HEK293T (cell line): Measurements from ENCODE around the gene TNIK.

Experiments
- ARNT ChIP-seq: fragments of 450-650 bp; IDR thresholded peaks from 2 replicates; pipeline ENCODE4 v1.6.1; 2017; ENCODE audit warnings: mild to moderate bottlenecking
- BHLHE40 ChIP-seq: fragments of 450-650 bp; IDR thresholded peaks from 2 replicates; pipeline ENCODE4 v1.6.1; 2016; ENCODE audit warnings: mild to moderate bottlenecking, moderate library complexity, borderline replicate concordance
- CTBP1 ChIP-seq: fragments of 450-650 bp; IDR thresholded peaks from 2 replicates; pipeline ENCODE4 v1.6.1; 2016; ENCODE audit warnings: borderline replicate concordance
- ELF4 ChIP-seq: fragments of 450-650 bp; IDR thresholded peaks from 2 replicates; pipeline ENCODE4 v1.6.1; 2017; ENCODE audit warnings: antibody characterized with exemption
- FOXA1 ChIP-seq: fragments of 450-650 bp; IDR thresholded peaks from 2 replicates; pipeline ENCODE4 v1.6.1; 2016; ENCODE audit warnings: mild to moderate bottlenecking
- FOXK2 ChIP-seq: fragments of 450-650 bp; IDR thresholded peaks from 2 replicates; pipeline ENCODE4 v1.6.1; 2016; ENCODE audit warnings: mild to moderate bottlenecking
- FOXM1 ChIP-seq: fragments of 450-650 bp; IDR thresholded peaks from 2 replicates; pipeline ENCODE4 v1.6.1; 2017; ENCODE audit warnings: mild to moderate bottlenecking, borderline replicate concordance
- HDGF ChIP-seq: fragments of 450-650 bp; IDR thresholded peaks from 2 replicates; pipeline ENCODE4 v1.6.1; 2017; ENCODE audit warnings: antibody characterized with exemption, borderline replicate concordance
- NFRKB ChIP-seq: fragments of 450-650 bp; IDR thresholded peaks from 2 replicates; pipeline ENCODE4 v1.6.1; 2016; ENCODE audit warnings: mild to moderate bottlenecking, moderate library complexity
- SP1 ChIP-seq: fragments of 450-650 bp; IDR thresholded peaks from 2 replicates; pipeline ENCODE4 v1.6.1; 2017
- SUZ12 ChIP-seq: fragments of 450-650 bp; IDR thresholded peaks from 2 replicates; pipeline ENCODE4 v1.6.1; 2016; ENCODE audit warnings: mild to moderate bottlenecking
- ZNF384 ChIP-seq: fragments of 450-650 bp; IDR thresholded peaks from 2 replicates; pipeline ENCODE4 v1.6.1; 2016
- TF ChIP-seq, protein P1 (sequence below): fragments of 450-650 bp; IDR thresholded peaks from 2 replicates; pipeline ENCODE4 v1.6.1; 2016

DNA sequence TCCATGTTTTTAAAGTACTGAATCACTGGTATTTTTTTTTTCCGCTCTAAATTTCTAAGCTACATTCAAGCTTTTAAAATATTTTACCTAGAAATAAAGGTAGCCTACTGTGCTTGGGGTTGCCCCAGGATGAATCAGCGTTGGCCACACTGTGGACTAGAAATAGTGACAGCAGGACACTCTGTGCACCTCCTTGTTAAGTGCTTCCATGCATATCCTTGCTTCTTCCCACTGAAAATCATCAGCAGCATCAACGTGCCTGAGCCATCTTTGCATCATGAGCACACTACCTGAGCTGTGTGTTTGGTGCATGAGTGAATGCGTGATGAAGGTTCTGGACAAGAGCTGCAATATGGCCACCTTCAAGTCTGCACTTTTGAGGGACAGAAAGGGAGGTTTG is 291.7 kb downstream of the TNIK start:
- TF ChIP-seq FOXK2 (no peak), FOXA1 (no peak), FOXM1 (no peak), SP1 (no peak), NFRKB (no peak), SUZ12 (no peak), ELF4 (no peak), CTBP1 (no peak), BHLHE40 (no peak), HDGF (no peak), ZNF384 (no peak), ARNT (no peak)
- TF ChIP-seq, protein P1, sequence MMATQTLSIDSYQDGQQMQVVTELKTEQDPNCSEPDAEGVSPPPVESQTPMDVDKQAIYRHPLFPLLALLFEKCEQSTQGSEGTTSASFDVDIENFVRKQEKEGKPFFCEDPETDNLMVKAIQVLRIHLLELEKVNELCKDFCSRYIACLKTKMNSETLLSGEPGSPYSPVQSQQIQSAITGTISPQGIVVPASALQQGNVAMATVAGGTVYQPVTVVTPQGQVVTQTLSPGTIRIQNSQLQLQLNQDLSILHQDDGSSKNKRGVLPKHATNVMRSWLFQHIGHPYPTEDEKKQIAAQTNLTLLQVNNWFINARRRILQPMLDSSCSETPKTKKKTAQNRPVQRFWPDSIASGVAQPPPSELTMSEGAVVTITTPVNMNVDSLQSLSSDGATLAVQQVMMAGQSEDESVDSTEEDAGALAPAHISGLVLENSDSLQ: no peak
